AG20443 (cell line): ENCODE data around the gene CALML3.

Source experiments
- DNase-seq: peaks from one replicate; pipeline ENCODE4 v3.0.0; 2012; ENCODE audit warnings: low spot score, mixed read lengths

Gene CALML3

GRCh38 chr10:5525561-5526341, 990 bp downstream of the CALML3 start:
- no peak for DNase-seq

- no peak for DNase-seq
Observed at GRCh38 chr10:5526691-5527331, 2.0 kb downstream of the CALML3 start.

GRCh38 chr10:5527332-5528200, 2.8 kb downstream of the CALML3 start:
- no peak for DNase-seq

- no peak for DNase-seq
Observed at GRCh38 chr10:5528989-5529701, 4.4 kb downstream of the CALML3 start.

- no peak for DNase-seq
Observed at GRCh38 chr10:5529702-5530411, 5.1 kb downstream of the CALML3 start.

GRCh38 chr10:5530412-5530806, 5.6 kb downstream of the CALML3 start:
- no peak for DNase-seq

GRCh38 chr10:5530846-5531557, 6.2 kb downstream of the CALML3 start:
- DNase-seq, result no peak

- no peak for DNase-seq
Observed at GRCh38 chr10:5531558-5532306, 7.0 kb downstream of the CALML3 start.

GRCh38 chr10:5532307-5532605, 7.5 kb downstream of the CALML3 start:
- no peak for DNase-seq

- DNase-seq, result no peak
Observed at GRCh38 chr10:5532618-5533097, 7.9 kb downstream of the CALML3 start.

- no peak for DNase-seq
Observed at GRCh38 chr10:5533098-5533731, 8.5 kb downstream of the CALML3 start.

- no peak for DNase-seq
Observed at GRCh38 chr10:5534051-5534821, 9.5 kb downstream of the CALML3 start.

GRCh38 chr10:5534880-5535856, 10.4 kb downstream of the CALML3 start:
- peak; percentile 85 for DNase-seq

- no peak for DNase-seq
Observed at GRCh38 chr10:5536486-5537081, 11.8 kb downstream of the CALML3 start.

- DNase-seq, result no peak
Observed at GRCh38 chr10:5537684-5538083, 12.9 kb downstream of the CALML3 start.

GRCh38 chr10:5538446-5538845, 13.7 kb downstream of the CALML3 start:
- DNase-seq, result peak; percentile 47
